Measurements from ENCODE around the gene PRR7. TPM values are rescaled to one million over a fixed set of nuclear protein-coding genes. Genes with fewer than 3 reads are reported as not detected.

Gene PRR7
- total and polyA plus RNA-seq, 4 donors, result 0.17 to 1.4 (median 0.49) TPM

GRCh38 chr5:177487144-177487543 is 40.5 kb downstream of the PRR7 start:
- Histone ChIP-seq H3K27me3 (ENCODE audit: control insufficient read depth in 4 of 4, insufficient read depth in 4 of 4, low read length in 3 of 4) (no peaks in the 10 kb centered on the region), H3K27ac (ENCODE audit: low read depth in 1 of 2, low read length in 2 of 2) (no peak overlapping the region), H3K4me1 (ENCODE audit: control insufficient read depth in 4 of 4, insufficient read depth in 4 of 4, low read length in 3 of 4) (no peaks in the 10 kb centered on the region), H3K36me3 (ENCODE audit: control insufficient read depth in 4 of 4, insufficient read depth in 3 of 4, low read depth in 1 of 4, low read length in 3 of 4) (peaks cover 0 to 4% (median under 1%) of the 10 kb centered on the region in 4 donors), H3K9ac (ENCODE audit: low read depth in 1 of 2, low read length in 2 of 2) (no peak overlapping the region), H3K4me3 (ENCODE audit: low read depth in 1 of 3, low read length in 3 of 3) (no peak overlapping the region), H3K9me3 (ENCODE audit: control insufficient read depth in 4 of 4, low read length in 3 of 4) (no peaks in the 10 kb centered on the region)
- no peak for DNase-seq (ENCODE audit: low spot score)
- 92% methylated on average over 8 of the region's 8 CpGs for WGBS
- no peak for TF ChIP-seq ATF3 (IDR thresholded peaks at IDR 0.05)
- no peak for TF ChIP-seq NR2F2 (IDR thresholded peaks at IDR 0.05)
- no peak for TF ChIP-seq FOXA1 (IDR thresholded peaks at IDR 0.05)
- TF ChIP-seq EGR1 (IDR thresholded peaks at IDR 0.05; ENCODE audit: low read depth in 2 of 2), result no peak
- TF ChIP-seq GABPA (IDR thresholded peaks at IDR 0.05 in 1 of 2, conservative IDR thresholded peaks at IDR 0.05 in 1 of 2), result no peak
- no peak for TF ChIP-seq RXRA (IDR thresholded peaks at IDR 0.05)
- no peak for TF ChIP-seq HNF4A (conservative IDR thresholded peaks at IDR 0.05)
- no peak for TF ChIP-seq RAD21 (IDR thresholded peaks at IDR 0.05)
- TF ChIP-seq SP1 (IDR thresholded peaks at IDR 0.05), result no peak
- no peak for TF ChIP-seq HNF4G (IDR thresholded peaks at IDR 0.05)
- TF ChIP-seq TAF1 (conservative IDR thresholded peaks at IDR 0.05), result no peak
- TF ChIP-seq CTCF (IDR thresholded peaks at IDR 0.05; ENCODE audit: low read depth, low read length, missing input control), result no peak
- TF ChIP-seq JUND (IDR thresholded peaks at IDR 0.05), result no peak
- no peak for TF ChIP-seq MAX (IDR thresholded peaks at IDR 0.05)

GRCh38 chr5:177487975-177488374 is 41.4 kb downstream of the PRR7 start:
- peaks cover 0 to 4% (median under 1%) of the 10 kb centered on the region in 4 donors for H3K36me3 ChIP-seq (ENCODE audit: control insufficient read depth in 4 of 4, insufficient read depth in 3 of 4, low read depth in 1 of 4, low read length in 3 of 4)
- DNase-seq (ENCODE audit: low spot score), result no peak
- 95% methylated on average over 15 of the region's 15 CpGs for WGBS

More at GRCh38 chr5:177487975-177488374, 41.4 kb downstream of the PRR7 start:
- Histone ChIP-seq H3K9ac (ENCODE audit: low read depth in 1 of 2, low read length in 2 of 2) (no peak overlapping the region), H3K9me3 (ENCODE audit: control insufficient read depth in 4 of 4, low read length in 3 of 4) (no peaks in the 10 kb centered on the region), H3K4me3 (ENCODE audit: low read depth in 1 of 3, low read length in 3 of 3) (no peak overlapping the region), H3K4me1 (ENCODE audit: control insufficient read depth in 4 of 4, insufficient read depth in 4 of 4, low read length in 3 of 4) (no peaks in the 10 kb centered on the region), H3K27ac (ENCODE audit: low read depth in 1 of 2, low read length in 2 of 2) (no peak overlapping the region), H3K27me3 (ENCODE audit: control insufficient read depth in 4 of 4, insufficient read depth in 4 of 4, low read length in 3 of 4) (no peaks in the 10 kb centered on the region)
- no peak for TF ChIP-seq CTCF (IDR thresholded peaks at IDR 0.05; ENCODE audit: low read depth, low read length, missing input control)
- TF ChIP-seq GABPA (IDR thresholded peaks at IDR 0.05 in 1 of 2, conservative IDR thresholded peaks at IDR 0.05 in 1 of 2), result no peak
- TF ChIP-seq HNF4G (IDR thresholded peaks at IDR 0.05), result no peak
- no peak for TF ChIP-seq REST (IDR thresholded peaks at IDR 0.05)
- no peak for TF ChIP-seq RAD21 (IDR thresholded peaks at IDR 0.05)
- TF ChIP-seq ZBTB33 (IDR thresholded peaks at IDR 0.05), result no peak
- no peak for TF ChIP-seq ATF3 (IDR thresholded peaks at IDR 0.05)
- TF ChIP-seq YY1 (IDR thresholded peaks at IDR 0.05), result no peak
- no peak for TF ChIP-seq FOXA2 (IDR thresholded peaks at IDR 0.05)
- TF ChIP-seq FOXA1 (IDR thresholded peaks at IDR 0.05), result no peak
- TF ChIP-seq TAF1 (conservative IDR thresholded peaks at IDR 0.05), result no peak
- no peak for TF ChIP-seq MAX (IDR thresholded peaks at IDR 0.05)
- no peak for TF ChIP-seq JUND (IDR thresholded peaks at IDR 0.05)
- no peak for TF ChIP-seq RXRA (IDR thresholded peaks at IDR 0.05)
- no peak for TF ChIP-seq SP1 (IDR thresholded peaks at IDR 0.05)

Measured in liver (tissue), 9 donors.